Measurements from ENCODE around the gene CCSER1. TPM values are rescaled to one million over a fixed set of nuclear protein-coding genes. Genes with fewer than 3 reads are reported as not detected.

The CCSER1 gene
- total and polyA plus RNA-seq, 2 of the 8 experiments (the other 6 are each of a cell fraction or from before 2014, with no cell fraction given), result 0.26 to 0.84 TPM

DNA sequence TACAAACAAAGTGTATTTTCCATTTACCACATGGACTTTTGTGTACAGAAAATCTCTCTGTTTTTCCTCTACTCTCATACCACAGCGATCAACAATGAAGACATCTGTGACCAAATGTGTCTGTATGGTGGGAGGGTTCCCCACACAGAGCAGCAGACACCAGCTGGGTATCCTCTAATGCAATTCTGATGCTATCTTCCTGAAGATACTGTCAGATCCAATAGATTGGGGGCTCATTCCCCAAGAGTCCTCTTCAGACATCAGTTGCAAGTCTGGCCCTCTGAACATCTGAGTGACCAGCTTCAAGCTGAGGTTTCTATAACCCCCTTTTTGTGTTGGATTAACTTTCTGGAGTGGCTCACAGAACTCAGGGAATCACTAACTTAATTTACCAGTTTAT, 659.4 kb downstream of the CCSER1 start:
- Histone ChIP-seq H4K8ac (ENCODE audit: extremely low read depth, insufficient read depth, low read length) (no peak overlapping the region), H3K14ac (ENCODE audit: insufficient read length) (no peak overlapping the region), H2AFZ (ENCODE audit: low read length) (no peak overlapping the region), H3K4me2 (ENCODE audit: insufficient read depth in 1 of 2, low read depth in 2 of 2, low read length in 2 of 2) (no peak overlapping the region), H2BK20ac (ENCODE audit: low read length) (no peak overlapping the region), H3K23me2 (ENCODE audit: low read depth, low read length) (no peaks in the 10 kb centered on the region), H3K27ac (ENCODE audit: low read depth, low read length) (no peak overlapping the region), H3K23ac (ENCODE audit: insufficient read length) (no peak overlapping the region), H3K4me3 (ENCODE audit: extremely low read depth in 1 of 4, insufficient read depth in 2 of 4, low read depth in 3 of 4, low read length in 4 of 4) (no peak overlapping the region), H4K20me1 (replicated peaks in 1 of 2; ENCODE audit: control insufficient read depth in 1 of 2, insufficient read depth in 2 of 2, low read length in 2 of 2) (no peaks in the 10 kb centered on the region), H3K4me1 (replicated peaks in 1 of 4; ENCODE audit: control insufficient read depth in 3 of 4, insufficient read depth in 4 of 4, low read length in 3 of 4) (no peaks in the 10 kb centered on the region), H3K27me3 (replicated peaks in 1 of 4; ENCODE audit: control insufficient read depth in 3 of 4, extremely low read depth in 1 of 4, insufficient read depth in 3 of 4, low read length in 3 of 4) (no peaks in the 10 kb centered on the region), H3K4ac (replicated peaks; ENCODE audit: insufficient read length, low read depth, low read length) (no peak overlapping the region), H3K79me1 (ENCODE audit: low read depth, low read length) (no peaks in the 10 kb centered on the region), H2BK5ac (ENCODE audit: low read depth, low read length) (no peak overlapping the region), H4K5ac (ENCODE audit: insufficient read length, low read depth, low read length) (no peak overlapping the region), H2AK5ac (ENCODE audit: low read depth, low read length) (no peak overlapping the region), H4K91ac (replicated peaks; ENCODE audit: insufficient read length, low read length) (no peak overlapping the region), H2BK15ac (ENCODE audit: low read length) (no peak overlapping the region), H3K18ac (ENCODE audit: extremely low read depth, low read length) (no peak overlapping the region), H3K79me2 (ENCODE audit: control insufficient read depth in 1 of 2, insufficient read depth in 2 of 2, low read length in 2 of 2) (no peaks in the 10 kb centered on the region), H3K36me3 (ENCODE audit: control insufficient read depth in 2 of 4, insufficient read depth in 4 of 4, low read length in 3 of 4) (no peaks in the 10 kb centered on the region), H2BK120ac (replicated peaks; ENCODE audit: low read depth, low read length) (no peak overlapping the region), H3K9me3 (ENCODE audit: insufficient read depth in 2 of 2, low read depth in 1 of 2, low read length in 1 of 2) (no peaks in the 10 kb centered on the region; a peak in 1 of 4 replicates), H3K56ac (replicated peaks; ENCODE audit: insufficient read length, low read depth, low read length) (no peak overlapping the region), H2BK12ac (ENCODE audit: low read depth, low read length) (no peak overlapping the region), H3K9ac (replicated peaks in 1 of 4; ENCODE audit: extremely low read depth in 1 of 4, low read depth in 3 of 4, low read length in 3 of 4) (no peak overlapping the region)
- ChIA-PET POLR2A (ENCODE audit: partially characterized antibody) (no interaction called here), CTCF (ENCODE audit: partially characterized antibody) (no interaction called here)
- FAIRE-seq, result no peak
- no peak for DNase-seq (ENCODE audit: low read depth in 1 of 2, low spot score in 2 of 2)
- WGBS, 2 experiments (ENCODE audit: extremely low coverage in 1 of 2, insufficient coverage in 1 of 2, insufficient read length in 1 of 2, insufficient replicate concordance in 2 of 2, low coverage in 1 of 2, low lambda C conversion rate in 2 of 2, missing lambda C conversion rate in 1 of 2), result 86% methylated on average over 1 of the region's 1 CpG; no CpG with 5 or more reads in 1 of the 2 experiments
- TF ChIP-seq SIN3A (conservative IDR thresholded peaks at IDR 0.05 in 1 of 2, IDR thresholded peaks at IDR 0.05 in 1 of 2; ENCODE audit: low read depth in 1 of 2, low read length in 2 of 2) (no peak), BRCA1 (IDR thresholded peaks at IDR 0.05; ENCODE audit: low read depth, low read length) (no peak), JUND (IDR thresholded peaks at IDR 0.05; ENCODE audit: low read length) (no peak), CHD2 (IDR thresholded peaks at IDR 0.05; ENCODE audit: low read length) (no peak), HDAC6 (IDR thresholded peaks at IDR 0.05; ENCODE audit: low read depth, low read length) (no peak), CBX5 (IDR thresholded peaks at IDR 0.05; ENCODE audit: low read depth, low read length) (no peak)
- TF ChIP-seq, protein P1, sequence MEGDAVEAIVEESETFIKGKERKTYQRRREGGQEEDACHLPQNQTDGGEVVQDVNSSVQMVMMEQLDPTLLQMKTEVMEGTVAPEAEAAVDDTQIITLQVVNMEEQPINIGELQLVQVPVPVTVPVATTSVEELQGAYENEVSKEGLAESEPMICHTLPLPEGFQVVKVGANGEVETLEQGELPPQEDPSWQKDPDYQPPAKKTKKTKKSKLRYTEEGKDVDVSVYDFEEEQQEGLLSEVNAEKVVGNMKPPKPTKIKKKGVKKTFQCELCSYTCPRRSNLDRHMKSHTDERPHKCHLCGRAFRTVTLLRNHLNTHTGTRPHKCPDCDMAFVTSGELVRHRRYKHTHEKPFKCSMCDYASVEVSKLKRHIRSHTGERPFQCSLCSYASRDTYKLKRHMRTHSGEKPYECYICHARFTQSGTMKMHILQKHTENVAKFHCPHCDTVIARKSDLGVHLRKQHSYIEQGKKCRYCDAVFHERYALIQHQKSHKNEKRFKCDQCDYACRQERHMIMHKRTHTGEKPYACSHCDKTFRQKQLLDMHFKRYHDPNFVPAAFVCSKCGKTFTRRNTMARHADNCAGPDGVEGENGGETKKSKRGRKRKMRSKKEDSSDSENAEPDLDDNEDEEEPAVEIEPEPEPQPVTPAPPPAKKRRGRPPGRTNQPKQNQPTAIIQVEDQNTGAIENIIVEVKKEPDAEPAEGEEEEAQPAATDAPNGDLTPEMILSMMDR (IDR thresholded peaks at IDR 0.05; ENCODE audit: control extremely low read depth in 1 of 3, insufficient read depth in 1 of 3, low read depth in 1 of 3, low read length in 3 of 3), result no peak
